Measurements from ENCODE around the gene RAI2. TPM values are rescaled to one million over a fixed set of nuclear protein-coding genes. Genes with fewer than 3 reads are reported as not detected.
A peak's percentile ranks its signal among the peaks of the same experiment; 100 is the strongest.

The RAI2 gene
- 1.8 to 2.2 TPM (median 2.2 TPM) in 3 replicates for total RNA-seq

DNA sequence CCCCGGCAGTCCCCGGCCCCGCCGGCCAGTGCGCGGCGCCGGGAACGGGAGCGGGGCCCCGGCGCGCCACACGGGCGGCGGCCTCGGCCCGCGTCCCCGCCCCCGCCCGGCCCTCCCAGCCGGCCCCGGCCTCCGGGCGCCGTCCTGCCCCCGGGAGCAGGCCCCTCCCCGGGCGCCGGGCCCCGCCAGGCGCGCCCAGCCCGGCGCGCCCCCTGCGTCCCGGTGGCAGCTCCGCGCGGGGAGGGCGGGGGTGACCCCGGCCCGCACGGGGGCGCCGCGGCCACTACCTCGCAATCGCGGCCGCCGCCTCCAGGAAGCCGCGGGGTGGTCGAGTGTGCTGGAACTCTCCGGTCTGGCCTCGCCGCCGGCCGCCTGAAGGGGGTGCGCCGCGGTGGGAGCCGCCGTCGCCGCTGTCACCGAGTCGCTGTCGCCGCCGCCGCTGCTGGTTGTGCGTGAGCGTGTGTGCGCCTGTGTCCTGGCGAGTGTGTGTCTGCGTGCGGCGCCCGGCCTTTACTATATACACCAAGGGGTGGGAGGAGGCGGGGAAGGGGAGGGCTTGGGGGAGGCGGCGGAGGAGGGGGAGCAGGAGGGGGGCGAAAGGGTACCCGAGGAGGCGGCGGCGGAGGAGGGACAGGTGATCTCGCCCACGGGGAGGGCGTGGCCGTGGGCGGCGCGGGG lies at the start of gene RAI2:
Gene RAI2, minus strand, starts transcription at position 488 of the 678 bp plus-strand sequence. CDS start 59,288 bp downstream, outside the sequence.
- no peak within 1 kb of the TSS for H3K27ac Mint-ChIP-seq
- peak within 1 kb of the TSS; percentile 73 for H3K4me3 Mint-ChIP-seq
- TF ChIP-seq CTCF (IDR thresholded peaks at IDR 0.05; ENCODE audit: unreplicated experiment): no peak
- DNase-seq (ENCODE audit: low spot score in 2 of 2, unreplicated experiment in 2 of 2): no peak
- H3K27me3 Mint-ChIP-seq (ENCODE audit: low read depth): peaks cover 94% of the 10 kb centered on the region
- peaks cover 5% of the 10 kb centered on the region for H3K9me3 Mint-ChIP-seq
- H3K36me3 Mint-ChIP-seq: no peaks in the 10 kb centered on the region
- H3K4me1 Mint-ChIP-seq: peaks cover 11% of the 10 kb centered on the region

DNA sequence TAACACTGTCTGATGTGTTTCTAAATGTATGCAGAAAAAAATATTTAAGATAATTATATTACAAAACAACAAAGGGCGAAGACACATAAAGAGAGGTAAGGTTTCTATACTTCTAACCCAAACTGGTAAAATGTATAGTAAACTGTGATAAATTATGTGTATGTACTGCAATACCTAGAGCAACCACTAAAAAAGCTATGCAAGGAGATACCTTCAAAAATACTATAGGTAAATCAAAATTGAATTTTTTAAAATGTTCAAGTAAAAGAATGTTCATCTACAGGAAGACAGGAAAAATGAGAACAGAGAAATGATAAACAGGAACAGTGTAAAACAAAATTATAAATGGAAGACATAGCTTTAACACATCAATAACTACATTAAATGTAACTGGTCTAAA lies 27.3 kb upstream of the RAI2 start:
- no peak for DNase-seq (ENCODE audit: low spot score in 2 of 2, unreplicated experiment in 2 of 2)
- no peaks in the 10 kb centered on the region for H3K4me1 Mint-ChIP-seq
- H3K27me3 Mint-ChIP-seq (ENCODE audit: low read depth): no peaks in the 10 kb centered on the region
- H3K36me3 Mint-ChIP-seq: peaks cover 6% of the 10 kb centered on the region
- H3K9me3 Mint-ChIP-seq: peaks cover 62% of the 10 kb centered on the region
- H3K4me3 Mint-ChIP-seq: no peak overlapping the region
- no peak overlapping the region for H3K27ac Mint-ChIP-seq
- TF ChIP-seq CTCF (IDR thresholded peaks at IDR 0.05; ENCODE audit: unreplicated experiment): peak; percentile 70

GRCh38 chrX:17882680-17883079 lies 21.6 kb upstream of the RAI2 start:
- peaks cover 43% of the 10 kb centered on the region for H3K9me3 Mint-ChIP-seq
- TF ChIP-seq CTCF (IDR thresholded peaks at IDR 0.05; ENCODE audit: unreplicated experiment): no peak
- no peak for DNase-seq (ENCODE audit: low spot score in 2 of 2, unreplicated experiment in 2 of 2)

DNA sequence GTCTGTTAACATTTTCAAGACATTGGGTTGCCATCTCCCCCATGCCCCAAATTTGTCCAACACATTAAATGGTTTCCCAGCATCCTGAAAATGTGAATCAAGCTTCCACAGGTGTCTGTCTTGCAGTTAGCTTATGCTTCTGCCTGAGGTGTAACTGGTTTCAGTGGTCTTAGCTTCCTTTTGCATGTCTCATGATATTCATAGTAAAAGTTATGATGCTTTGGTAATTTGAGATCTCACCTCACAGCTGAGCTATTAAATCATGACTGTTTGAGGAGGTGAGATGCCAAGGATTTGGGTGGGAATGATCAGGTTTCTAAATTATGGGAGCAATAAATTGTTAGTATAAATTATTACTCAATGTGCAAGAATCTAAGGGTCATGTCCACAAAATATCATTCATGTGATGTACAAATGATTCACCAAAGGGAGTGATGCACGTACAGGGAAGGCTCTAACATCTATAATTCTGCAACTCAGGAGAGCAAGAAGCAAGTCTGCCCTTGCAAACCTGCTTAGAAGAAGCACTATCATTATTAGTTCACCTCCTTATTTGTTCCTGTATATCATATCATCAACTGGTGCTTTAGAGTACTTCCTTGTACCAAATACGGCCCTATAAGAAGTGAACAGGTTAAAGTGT lies 17.1 kb upstream of the RAI2 start:
- no peak overlapping the region for H3K27ac Mint-ChIP-seq
- H3K27me3 Mint-ChIP-seq (ENCODE audit: low read depth): no peaks in the 10 kb centered on the region
- peaks cover 53% of the 10 kb centered on the region for H3K9me3 Mint-ChIP-seq
- no peaks in the 10 kb centered on the region for H3K4me1 Mint-ChIP-seq
- TF ChIP-seq CTCF (IDR thresholded peaks at IDR 0.05; ENCODE audit: unreplicated experiment): no peak
- DNase-seq (ENCODE audit: low spot score in 2 of 2, unreplicated experiment in 2 of 2): no peak
- H3K4me3 Mint-ChIP-seq: no peak overlapping the region
- H3K36me3 Mint-ChIP-seq: peaks cover 16% of the 10 kb centered on the region

More at GRCh38 chrX:17882680-17883079, 21.6 kb upstream of the RAI2 start:
- H3K4me3 Mint-ChIP-seq: no peak overlapping the region
- H3K4me1 Mint-ChIP-seq: no peaks in the 10 kb centered on the region
- peaks cover 7% of the 10 kb centered on the region for H3K36me3 Mint-ChIP-seq
- no peaks in the 10 kb centered on the region for H3K27me3 Mint-ChIP-seq (ENCODE audit: low read depth)
- H3K27ac Mint-ChIP-seq: no peak overlapping the region

DNA sequence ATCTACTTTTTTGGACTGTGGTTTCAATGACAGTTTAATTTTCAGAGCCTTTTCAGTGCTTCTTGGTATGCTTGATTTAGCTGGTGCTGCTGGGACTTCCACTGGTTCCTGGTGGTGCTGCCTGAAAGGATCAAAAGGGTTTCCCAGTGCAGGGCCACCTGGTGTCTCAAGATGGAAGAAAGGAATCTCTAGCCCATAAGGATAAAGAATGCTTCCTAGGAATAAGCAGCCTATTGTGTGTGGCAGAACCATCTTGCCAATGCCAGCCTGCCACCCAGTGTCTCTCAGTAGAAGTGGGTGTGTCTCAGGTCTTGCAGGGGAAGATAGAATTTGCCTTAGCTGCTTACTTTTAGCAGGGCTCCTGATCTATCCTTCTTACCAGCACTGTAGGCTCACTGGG lies 15.0 kb upstream of the RAI2 start:
- no peak overlapping the region for H3K4me3 Mint-ChIP-seq
- no peak overlapping the region for H3K27ac Mint-ChIP-seq
- H3K9me3 Mint-ChIP-seq: peaks cover 60% of the 10 kb centered on the region
- peaks cover 16% of the 10 kb centered on the region for H3K36me3 Mint-ChIP-seq
- no peaks in the 10 kb centered on the region for H3K27me3 Mint-ChIP-seq (ENCODE audit: low read depth)
- DNase-seq (ENCODE audit: low spot score in 2 of 2, unreplicated experiment in 2 of 2): no peak
- no peaks in the 10 kb centered on the region for H3K4me1 Mint-ChIP-seq
- TF ChIP-seq CTCF (IDR thresholded peaks at IDR 0.05; ENCODE audit: unreplicated experiment): no peak
